CD14-positive monocyte (primary cell): ENCODE measurements around the gene ATP1A3. TPM values are rescaled to one million over a fixed set of nuclear protein-coding genes. Genes with fewer than 3 reads are reported as not detected.

Experiments used
- DNase-seq, 3 donors: peaks; one replicate each; pipeline ENCODE4 v3.0.0-alpha.2; 2011 to 2022
- H2AFZ ChIP-seq: 2 replicates; pipeline ENCODE4 v1.6.0; 2012; ENCODE audit warnings: mild to moderate bottlenecking, low read depth, low read length, inconsistent platforms; ENCODE audit not compliant: insufficient read depth, poor library complexity, severe bottlenecking
- H3K27ac ChIP-seq, 2 donors: 1 replicate in 1 of 2; 2 replicates in 1 of 2; pipeline ENCODE4 v1.5.1; 2012 to 2013; ENCODE audit warnings: low read length in 2 of 2, control low read depth in 1 of 2, inconsistent platforms in 1 of 2, low read depth in 1 of 2, mild to moderate bottlenecking in 1 of 2
- H3K27me3 ChIP-seq, 2 donors: one replicate each; pipeline versions ENCODE4 v1.6.0 to v1.6.1; 2011 to 2013; ENCODE audit warnings: low read length in 2 of 2; ENCODE audit not compliant: control insufficient read depth in 2 of 2, insufficient read depth in 2 of 2
- H3K36me3 ChIP-seq, 2 donors: replicated peaks in 1 of 2; 1 replicate in 1 of 2; 2 replicates in 1 of 2; pipeline versions ENCODE4 v1.5.1 to v1.6.1; 2012 to 2013; ENCODE audit warnings: low read length in 2 of 2, control low read depth in 1 of 2, inconsistent platforms in 1 of 2, mild to moderate bottlenecking in 1 of 2; ENCODE audit not compliant: insufficient read depth in 2 of 2, control insufficient read depth in 1 of 2
- H3K4me1 ChIP-seq, 2 donors: 1 replicate in 1 of 2; 2 replicates in 1 of 2; pipeline versions ENCODE4 v1.5.1 to v1.6.1; 2012 to 2013; ENCODE audit warnings: low read length in 2 of 2, control low read depth in 1 of 2, inconsistent platforms in 1 of 2, mild to moderate bottlenecking in 1 of 2, moderate library complexity in 1 of 2; ENCODE audit not compliant: insufficient read depth in 2 of 2, control insufficient read depth in 1 of 2
- H3K4me2 ChIP-seq: replicated peaks from 2 replicates; pipeline ENCODE3; 2012; ENCODE audit warnings: low read length, moderate library complexity, mild to moderate bottlenecking; ENCODE audit not compliant: poor library complexity, severe bottlenecking; ENCODE audit errors: extremely low read depth
- H3K4me3 ChIP-seq, 3 experiments: fragments of 200-600 bp in 1 of 3; sonication (generic) in 1 of 3; replicated peaks in 1 of 3; 1 replicate in 2 of 3; 2 replicates in 1 of 3; pipeline ENCODE4 v1.5.1; 2011 to 2013; ENCODE audit warnings: low read length in 3 of 3, mild to moderate bottlenecking in 3 of 3, control low read depth in 2 of 3, low read depth in 2 of 3, inconsistent platforms in 1 of 3, moderate library complexity in 1 of 3
- H3K79me2 ChIP-seq: 2 replicates; pipeline ENCODE4 v1.6.0; 2012; ENCODE audit warnings: mild to moderate bottlenecking, control low read depth, inconsistent platforms, low read length, moderate library complexity; ENCODE audit not compliant: insufficient read depth
- H3K9ac ChIP-seq: 2 replicates; pipeline ENCODE4 v1.6.0; 2017; ENCODE audit warnings: low read length, mild to moderate bottlenecking; ENCODE audit not compliant: insufficient read depth, poor library complexity, severe bottlenecking
- H3K9me3 ChIP-seq, 2 donors: replicated peaks in 1 of 2; 1 replicate in 1 of 2; 2 replicates in 1 of 2; pipeline versions ENCODE4 v1.5.1 to v1.6.1; 2012 to 2013; ENCODE audit warnings: low read length in 2 of 2, control low read depth in 1 of 2; ENCODE audit not compliant: control insufficient read depth in 1 of 2, insufficient read depth in 1 of 2
- H4K20me1 ChIP-seq: 2 replicates; pipeline ENCODE4 v1.6.0; 2012; ENCODE audit warnings: mild to moderate bottlenecking, low read length, control low read depth, moderate library complexity; ENCODE audit not compliant: insufficient read depth
- H3K27ac Mint-ChIP-seq, 7 donors: one replicate each; pipeline ENCODE4 v1.8.0; 2020; ENCODE audit warnings: mild to moderate bottlenecking in 7 of 7, mixed read lengths in 7 of 7, moderate library complexity in 6 of 7, inconsistent platforms in 2 of 7
- H3K27me3 Mint-ChIP-seq, 3 donors: one replicate each; pipeline ENCODE4 v1.8.0; 2021 to 2022; ENCODE audit warnings: low read depth in 3 of 3, mild to moderate bottlenecking in 3 of 3, mixed read lengths in 3 of 3, moderate library complexity in 3 of 3, inconsistent platforms in 1 of 3
- H3K36me3 Mint-ChIP-seq, 2 donors: one replicate each; pipeline ENCODE4 v1.8.0; 2020; ENCODE audit warnings: mixed read lengths in 2 of 2, inconsistent platforms in 1 of 2, mild to moderate bottlenecking in 1 of 2
- H3K4me1 Mint-ChIP-seq: one replicate; pipeline ENCODE4 v1.8.0; 2020; ENCODE audit warnings: mild to moderate bottlenecking, mixed read lengths
- H3K4me3 Mint-ChIP-seq, 2 donors: one replicate each; pipeline ENCODE4 v1.8.0; 2020; ENCODE audit warnings: mild to moderate bottlenecking in 2 of 2, mixed read lengths in 2 of 2, moderate library complexity in 1 of 2
- H3K9me3 Mint-ChIP-seq, 7 donors: one replicate each; pipeline ENCODE4 v1.8.0; 2020 to 2022; ENCODE audit warnings: mixed read lengths in 7 of 7, mild to moderate bottlenecking in 6 of 7, moderate library complexity in 6 of 7, inconsistent platforms in 2 of 7
- CTCF ChIP-seq: fragments of 200-600 bp; IDR thresholded peaks from one replicate; pipeline ENCODE4 v1.8.0; 2022; ENCODE audit warnings: antibody characterized with exemption, mild to moderate bottlenecking
- WGBS: methylation state at CpG from one replicate; pipeline ENCODE4 v1.1.5; 2013; ENCODE audit warnings: missing lambda C conversion rate; ENCODE audit not compliant: insufficient coverage; 5-methylcytosine and 5-hydroxymethylcytosine counted together
- intact Hi-C, 2 donors: fragments of 100-400 bp; cut with micrococcal nuclease; formaldehyde crosslinking; loops; one replicate each; pipeline versions ENCODE4 v1.15.0 to v1.15.1; 2023
- polyA plus RNA-seq, 3 donors: library from polyadenylated mRNA; depleted of rRNA in 1 of 3; unstranded in 2 of 3; stranded (reverse) in 1 of 3; fragments of 300-500 nt in 2 of 3; fragments of >200 nt in 1 of 3; fragmentation: Illumina TruSeq in 2 of 3; gene quantifications; 1 replicate in 2 of 3; 2 replicates in 1 of 3; pipeline ENCODE4 v1.2.3, GENCODE V29; 2012 to 2021

ATP1A3 gene
- polyA plus RNA-seq, 3 donors: 0.07 to 0.10 TPM; not detected in 1

GRCh38 chr19:41918653-41919244 lies 75.3 kb downstream of the ATP1A3 start:
- H3K9me3 Mint-ChIP-seq: peaks cover 0 to 10% (median 6%) of the 10 kb centered on the region in 7 donors
- peaks cover 8% of the 10 kb centered on the region for H3K4me1 Mint-ChIP-seq
- no peaks in the 10 kb centered on the region for H3K4me1 ChIP-seq
- no peak overlapping the region for H3K4me3 ChIP-seq
- H3K9me3 ChIP-seq: peaks cover 0 to 11% of the 10 kb centered on the region in 2 donors
- H3K27ac ChIP-seq: no peak overlapping the region
- TF ChIP-seq CTCF: no peak
- peaks cover under 1% of the 10 kb centered on the region for H4K20me1 ChIP-seq
- intact Hi-C loops: no loop called here
- peaks cover 0 to 14% of the 10 kb centered on the region in 2 donors for H3K36me3 Mint-ChIP-seq
- no peak overlapping the region for H3K27ac Mint-ChIP-seq
- H3K4me2 ChIP-seq: no peak overlapping the region
- H3K4me3 Mint-ChIP-seq: no peak overlapping the region
- peaks cover 0 to 34% (median 26%) of the 10 kb centered on the region in 3 donors for H3K27me3 Mint-ChIP-seq
- WGBS: 96% methylated on average over 5 of the region's 5 CpGs
- H3K27me3 ChIP-seq: peaks cover 38 to 71% of the 10 kb centered on the region in 2 donors
- no peaks in the 10 kb centered on the region for H3K79me2 ChIP-seq
- H2AFZ ChIP-seq: no peak overlapping the region
- no peak for DNase-seq
- H3K36me3 ChIP-seq: no peaks in the 10 kb centered on the region
- H3K9ac ChIP-seq: no peak overlapping the region

DNA sequence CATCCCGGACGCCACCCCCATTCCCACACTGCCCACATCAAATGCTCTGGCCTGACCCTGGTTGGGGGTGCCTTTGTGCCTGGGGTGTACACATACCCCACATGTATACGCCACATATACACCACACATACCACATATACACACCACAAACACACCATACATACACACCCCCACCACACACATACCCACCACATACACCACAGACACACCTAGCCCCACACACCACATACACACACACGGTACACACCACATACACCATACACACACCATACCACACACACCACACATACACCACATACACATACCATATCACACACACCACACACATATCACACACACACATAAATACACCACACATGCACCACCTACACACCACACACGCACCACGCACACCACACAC lies 75.9 kb downstream of the ATP1A3 start:
- H3K4me1 ChIP-seq: no peaks in the 10 kb centered on the region
- H3K4me1 Mint-ChIP-seq: peaks cover 8% of the 10 kb centered on the region
- H3K36me3 ChIP-seq: no peaks in the 10 kb centered on the region
- peaks cover 0 to 35% (median 26%) of the 10 kb centered on the region in 3 donors for H3K27me3 Mint-ChIP-seq
- peaks cover 40 to 73% of the 10 kb centered on the region in 2 donors for H3K27me3 ChIP-seq
- H3K9ac ChIP-seq: no peak overlapping the region
- no peak overlapping the region for H2AFZ ChIP-seq
- H3K36me3 Mint-ChIP-seq: peaks cover 0 to 11% of the 10 kb centered on the region in 2 donors
- H3K4me3 Mint-ChIP-seq: no peak overlapping the region
- 82% methylated on average over 6 of the region's 6 CpGs for WGBS
- no peak overlapping the region for H3K27ac ChIP-seq
- peaks cover 0 to 11% of the 10 kb centered on the region in 2 donors for H3K9me3 ChIP-seq
- H3K9me3 Mint-ChIP-seq: peaks cover 0 to 10% (median 6%) of the 10 kb centered on the region in 7 donors
- peaks cover 5% of the 10 kb centered on the region for H4K20me1 ChIP-seq
- H3K4me2 ChIP-seq: no peak overlapping the region
- H3K79me2 ChIP-seq: no peaks in the 10 kb centered on the region
- no peak for DNase-seq
- TF ChIP-seq CTCF: no peak
- no peak overlapping the region for H3K4me3 ChIP-seq
- no peak overlapping the region for H3K27ac Mint-ChIP-seq
- intact Hi-C loops: no loop called here
